NCI-H128 (cell line): ENCODE results near the gene CAPN8.
A peak's percentile ranks its signal among the peaks of the same experiment; 100 is the strongest.
"Not testable (repeated sequence)": the region's sequence is repeated elsewhere in the genome, so short reads cannot be mapped to it uniquely, and the experiment has no call there.

Source experiments
- DNase-seq: peaks from one replicate; lab custom pipeline; 2025; ENCODE audit not compliant: unreplicated experiment; lab: John Stamatoyannopoulos, UW

The CAPN8 gene

GRCh38 chr1:223534677-223535076, 130.8 kb downstream of the CAPN8 start:
- no peak for DNase-seq

GRCh38 chr1:223533708-223534107, 131.8 kb downstream of the CAPN8 start:
- DNase-seq: no peak

GRCh38 chr1:223531742-223532341, 133.7 kb downstream of the CAPN8 start:
- DNase-seq: peak; percentile 13

- DNase-seq: no peak
Measured at GRCh38 chr1:223525957-223526356, 139.5 kb downstream of the CAPN8 start.

GRCh38 chr1:223525546-223525945, 140.0 kb downstream of the CAPN8 start:
- DNase-seq: no peak

GRCh38 chr1:223524930-223525451, 140.5 kb downstream of the CAPN8 start:
- DNase-seq: no peak

GRCh38 chr1:223521150-223521549, 144.4 kb downstream of the CAPN8 start:
- no peak for DNase-seq

GRCh38 chr1:223520200-223520599, 145.3 kb downstream of the CAPN8 start:
- no peak for DNase-seq

- DNase-seq: no peak
Measured at GRCh38 chr1:223519116-223519515, 146.4 kb downstream of the CAPN8 start.

GRCh38 chr1:223518553-223518952, 146.9 kb downstream of the CAPN8 start:
- DNase-seq: not testable (repeated sequence)

- no peak for DNase-seq
Measured at GRCh38 chr1:223515926-223516325, 149.6 kb downstream of the CAPN8 start.

- no peak for DNase-seq
Measured at GRCh38 chr1:223515421-223515820, 150.1 kb downstream of the CAPN8 start.

- no peak for DNase-seq
Measured at GRCh38 chr1:223514644-223515043, 150.9 kb downstream of the CAPN8 start.

GRCh38 chr1:223513309-223513708, 152.2 kb downstream of the CAPN8 start:
- DNase-seq: no peak

GRCh38 chr1:223512057-223512456, 153.4 kb downstream of the CAPN8 start:
- DNase-seq: no peak

GRCh38 chr1:223508796-223509195, 156.7 kb downstream of the CAPN8 start:
- no peak for DNase-seq

- DNase-seq: no peak
Measured at GRCh38 chr1:223504741-223505140, 160.8 kb downstream of the CAPN8 start.

- DNase-seq: no peak
Measured at GRCh38 chr1:223503348-223503747, 162.2 kb downstream of the CAPN8 start.

GRCh38 chr1:223500560-223501425, 164.7 kb downstream of the CAPN8 start:
- DNase-seq: no peak

- no peak for DNase-seq
Measured at GRCh38 chr1:223496883-223497282, 168.6 kb downstream of the CAPN8 start.

- DNase-seq: no peak
Measured at GRCh38 chr1:223494926-223495645, 170.4 kb downstream of the CAPN8 start.

- no peak for DNase-seq
Measured at GRCh38 chr1:223492044-223492443, 173.5 kb downstream of the CAPN8 start.
